Right ventricle myocardium inferior (tissue), 1 donor: Measurements from ENCODE around the gene RAPGEF5. TPM values are rescaled to one million over a fixed set of nuclear protein-coding genes. Genes with fewer than 3 reads are reported as not detected.

Experiments
- ATAC-seq: fragments of 200-7000 bp; cut with Tn5 transposase; one replicate; pipeline ENCODE4 v1.9.1; 2020; ENCODE audit warnings: mild to moderate bottlenecking, moderate library complexity
- DNase-seq: peaks from one replicate; pipeline ENCODE4 v3.0.0; 2021; ENCODE audit errors: missing footprints
- intact Hi-C: fragments of 100-400 bp; cut with DNase I; formaldehyde crosslinking; loops from one replicate; pipeline ENCODE4 v1.11.0; 2022
- long read RNA-seq: library from polyadenylated mRNA; unstranded; transcript quantifications from one replicate; pipeline ENCODE4 v2.0.0, GENCODE V29; 2021
- total RNA-seq: library from RNA; stranded (reverse); fragmentation: NEBNext Ultra II Directional; extraction: Animal tissue kit (Norgen Biotek cat#: 25700); gene quantifications from one replicate; pipeline ENCODE4 v1.2.1, GENCODE V29; 2021
- donor health status: DM: no; HTN: yes; CAD: no; lungs with severe emphysema.

The RAPGEF5 gene
- 9.4 TPM for total RNA-seq
- long read RNA-seq = 0 reads

- no peak for DNase-seq
- no peak for ATAC-seq
- intact Hi-C loops = no loop called here
Measured at GRCh38 chr7:22356701-22357310, at the start of gene RAPGEF5. Gene RAPGEF5 (minus strand): TSS chr7:22357154. CDS start chr7:22357060, 94 bp downstream.

GRCh38 chr7:22406715-22407114 lies 49.8 kb upstream of the RAPGEF5 start:
- no peak for DNase-seq
- no peak for ATAC-seq
- intact Hi-C loops = no loop called here

- intact Hi-C loops = no loop called here
- DNase-seq = no peak
- ATAC-seq = no peak
Measured at GRCh38 chr7:22404421-22405023, 47.6 kb upstream of the RAPGEF5 start.

- ATAC-seq = no peak
- intact Hi-C loops = no loop called here
- no peak for DNase-seq
Measured at GRCh38 chr7:22403344-22403743, 46.4 kb upstream of the RAPGEF5 start.

GRCh38 chr7:22402250-22402649 lies 45.3 kb upstream of the RAPGEF5 start:
- no peak for ATAC-seq
- DNase-seq = peak; percentile 61
- intact Hi-C loops = no loop called here

GRCh38 chr7:22400936-22401553 lies 44.1 kb upstream of the RAPGEF5 start:
- DNase-seq (no peak), ATAC-seq (no peak)
- intact Hi-C loops = no loop called here

DNA sequence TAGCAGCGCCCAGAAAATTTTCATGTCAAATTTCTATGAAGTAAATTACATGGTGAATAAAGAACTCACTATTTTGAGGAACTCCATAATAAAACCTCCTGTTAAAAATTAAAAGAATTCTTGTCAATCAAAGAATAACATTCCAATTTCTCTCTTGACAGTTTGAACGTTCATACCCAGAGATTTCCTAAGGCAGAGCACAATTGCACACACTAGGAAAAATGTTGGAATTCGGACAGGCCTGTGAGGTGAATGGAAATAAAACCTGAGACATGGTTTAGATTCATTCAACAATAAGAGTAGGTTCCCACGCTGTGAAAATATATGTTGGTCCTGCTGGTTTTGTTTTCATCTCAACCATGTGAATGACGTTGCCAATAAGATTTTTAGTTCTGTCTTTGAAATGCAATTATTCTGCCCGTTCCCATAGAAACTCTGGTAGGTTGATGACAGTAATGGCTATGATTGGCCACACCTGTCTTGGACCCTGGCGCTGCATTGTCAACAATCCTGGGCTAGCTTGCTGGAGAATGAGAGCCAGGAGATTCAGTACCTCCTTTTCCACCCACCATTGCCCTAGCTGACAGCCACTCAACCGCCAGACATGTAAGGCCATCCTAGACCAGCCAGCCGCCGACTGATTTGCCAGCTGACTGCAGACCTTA lies 43.3 kb upstream of the RAPGEF5 start:
- no peak for ATAC-seq
- intact Hi-C loops = no loop called here
- DNase-seq = no peak

- no peak for ATAC-seq
- DNase-seq = no peak
- intact Hi-C loops = no loop called here
Measured at GRCh38 chr7:22399546-22399945, 42.6 kb upstream of the RAPGEF5 start.

DNA sequence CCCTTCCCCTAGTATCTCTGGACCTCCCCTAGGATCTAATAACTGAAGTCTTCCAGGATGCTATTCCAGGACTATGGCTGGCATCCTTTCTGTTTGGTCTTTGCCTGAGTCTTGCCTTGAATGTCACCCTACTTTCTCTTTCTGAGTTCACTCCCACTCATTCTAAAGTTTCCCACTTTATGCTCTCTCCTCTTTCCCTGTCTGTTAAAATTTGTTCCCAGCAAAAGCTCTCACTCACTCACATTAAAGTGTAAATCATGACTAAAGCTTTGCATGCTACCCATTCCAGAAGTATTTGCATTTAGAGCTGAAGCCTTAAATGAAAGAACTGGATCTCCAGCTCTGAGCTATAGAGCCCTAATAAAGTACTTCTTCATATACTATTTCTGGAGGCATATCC lies 42.1 kb upstream of the RAPGEF5 start:
- ATAC-seq (no peak), DNase-seq (no peak)
- intact Hi-C loops = no loop called here

DNA sequence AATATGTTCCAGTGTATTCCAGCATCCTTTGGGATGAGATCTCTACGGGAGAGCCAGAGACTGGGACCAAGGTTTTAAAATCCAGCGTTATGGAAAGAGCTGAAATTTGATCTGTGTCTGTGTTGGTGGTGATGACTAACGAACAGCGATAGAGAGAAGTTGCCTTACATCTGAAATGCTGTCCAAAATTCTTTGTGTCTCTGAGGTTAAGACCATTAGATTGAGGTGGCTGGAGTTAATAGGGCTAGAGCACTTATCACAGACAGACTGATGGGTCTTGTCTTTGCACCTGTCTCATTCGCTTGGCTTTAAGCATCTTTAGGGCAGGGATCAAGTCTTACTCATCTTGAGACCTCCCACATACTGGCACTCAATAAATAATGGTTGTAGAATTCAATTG lies 41.0 kb upstream of the RAPGEF5 start:
- DNase-seq (no peak), ATAC-seq (no peak)
- intact Hi-C loops = no loop called here

DNA sequence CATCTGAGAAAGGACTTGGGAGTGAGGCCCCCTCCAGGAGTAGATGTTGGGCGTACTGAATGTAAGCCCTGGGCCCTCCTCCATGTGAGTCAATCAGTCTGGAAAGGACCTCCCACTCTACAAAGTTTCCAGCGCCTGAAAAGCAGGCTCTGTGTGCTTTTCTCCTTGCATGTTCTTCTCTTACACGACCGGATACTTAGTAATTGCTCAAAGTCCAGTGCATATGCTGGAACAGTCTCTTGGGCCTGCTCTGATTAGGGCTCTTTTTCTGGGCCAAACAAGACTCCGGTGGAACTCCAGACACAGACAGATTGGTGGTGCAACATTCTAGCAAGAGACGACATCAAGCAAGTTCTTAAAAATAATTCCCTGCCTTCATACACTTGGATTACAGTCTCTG lies 38.3 kb upstream of the RAPGEF5 start:
- DNase-seq (no peak), ATAC-seq (no peak)
- intact Hi-C loops = no loop called here

GRCh38 chr7:22394739-22395138 lies 37.8 kb upstream of the RAPGEF5 start:
- intact Hi-C loops = no loop called here
- no peak for DNase-seq
- no peak for ATAC-seq

- intact Hi-C loops = no loop called here
- ATAC-seq (no peak), DNase-seq (no peak)
Measured at GRCh38 chr7:22393913-22394729, 37.2 kb upstream of the RAPGEF5 start.

GRCh38 chr7:22390516-22390915 lies 33.6 kb upstream of the RAPGEF5 start:
- DNase-seq (no peak), ATAC-seq (no peak)
- intact Hi-C loops = no loop called here

GRCh38 chr7:22389892-22390291 lies 32.9 kb upstream of the RAPGEF5 start:
- ATAC-seq = no peak
- intact Hi-C loops = no loop called here
- DNase-seq = no peak

GRCh38 chr7:22387583-22387982 lies 30.6 kb upstream of the RAPGEF5 start:
- intact Hi-C loops = no loop called here
- peak; percentile 39 for ATAC-seq
- no peak for DNase-seq

DNA sequence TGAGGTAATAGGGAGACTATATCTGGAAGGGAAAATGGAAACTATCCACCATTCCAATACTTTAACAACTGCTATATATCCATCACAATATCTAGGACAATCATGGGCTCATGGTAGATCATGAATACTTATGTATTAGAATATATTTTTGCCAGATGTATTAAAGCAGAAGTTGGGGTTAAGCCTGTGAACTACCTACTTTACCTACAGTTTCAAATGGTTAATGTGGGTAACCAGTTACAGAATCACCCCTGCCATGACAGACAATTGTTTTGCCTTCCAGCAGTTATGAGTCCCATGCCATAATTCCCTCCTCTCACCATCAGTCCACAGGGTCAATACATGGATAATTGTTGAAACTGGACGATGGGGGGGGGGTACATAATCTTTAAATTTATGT lies 29.9 kb upstream of the RAPGEF5 start:
- DNase-seq (no peak), ATAC-seq (no peak)
- intact Hi-C loops = no loop called here

DNA sequence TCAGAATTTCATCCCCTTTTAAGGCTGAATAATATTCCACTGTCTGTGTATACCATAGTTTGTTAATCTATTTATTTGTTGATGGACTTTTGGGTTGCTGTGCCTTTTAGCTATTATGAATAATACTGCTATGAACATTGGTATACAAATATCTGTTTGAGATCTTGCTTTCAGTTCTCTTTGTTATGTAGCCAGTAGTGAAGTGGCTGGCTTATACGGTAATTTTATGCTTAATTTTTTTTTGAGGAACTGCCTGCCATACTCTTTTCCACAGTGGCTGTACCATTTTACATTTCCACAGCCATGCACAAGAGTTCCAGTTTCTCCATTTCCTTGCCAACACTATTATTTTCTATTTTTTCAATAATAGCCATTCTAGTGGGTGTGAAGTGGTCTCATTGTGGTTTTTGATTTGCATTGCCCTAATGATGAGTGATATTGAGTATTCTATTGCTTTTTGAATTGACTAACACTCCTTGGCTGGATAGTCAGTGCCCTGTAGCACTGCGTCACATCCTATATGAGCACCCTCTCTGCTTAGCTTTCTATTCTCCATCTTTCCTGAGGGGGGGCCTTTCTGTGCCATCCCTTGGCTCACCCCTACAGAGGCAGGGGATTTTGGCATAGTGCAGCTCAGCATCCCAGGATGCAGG lies 29.4 kb upstream of the RAPGEF5 start:
- DNase-seq (no peak), ATAC-seq (no peak)
- intact Hi-C loops = no loop called here

DNA sequence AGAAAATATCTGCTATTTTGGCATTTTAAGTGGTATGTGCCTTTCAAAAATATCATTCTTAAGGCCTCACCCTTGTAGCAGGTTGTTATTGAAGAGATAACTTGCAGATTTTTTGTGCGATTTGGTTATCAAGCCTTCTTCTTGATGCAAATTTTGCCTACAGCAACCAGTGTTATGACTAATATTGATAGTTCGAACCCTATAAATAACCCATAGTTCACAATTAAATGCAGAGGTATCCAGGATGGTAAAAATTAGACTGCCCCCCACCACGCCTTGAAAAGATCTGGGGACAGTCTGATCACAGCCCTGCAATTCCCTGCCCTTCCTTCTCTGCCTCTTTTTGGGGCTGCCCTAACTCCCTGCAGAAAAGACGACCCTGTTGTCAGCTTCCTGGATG lies 28.4 kb upstream of the RAPGEF5 start:
- DNase-seq = no peak
- intact Hi-C loops = no loop called here
- ATAC-seq = no peak
